ENCODE data around the gene NPDC1. TPM values are rescaled to one million over a fixed set of nuclear protein-coding genes. Genes with fewer than 3 reads are reported as not detected.

Gene NPDC1
- total RNA-seq, 1 donor from 2014 or later: 47.7 TPM

DNA sequence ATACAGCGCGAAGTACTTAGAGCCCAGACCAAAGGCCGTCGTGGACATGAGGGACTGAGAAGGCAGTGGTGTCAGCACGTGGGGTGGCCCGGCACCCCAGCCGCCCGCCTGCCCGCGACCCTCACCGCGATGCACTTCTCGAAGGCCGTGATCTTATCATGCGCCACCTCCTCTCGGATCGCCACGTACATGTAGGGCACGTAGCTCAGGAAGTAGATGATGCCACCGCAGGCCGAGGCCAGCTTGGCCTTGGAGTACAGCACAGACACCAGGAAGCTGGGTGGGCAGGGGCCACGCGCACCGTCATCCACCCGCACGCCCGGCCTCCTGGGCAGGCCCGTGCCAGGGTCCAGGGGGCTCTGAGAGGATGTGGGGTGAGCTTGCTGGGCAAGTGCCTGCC is 28.9 kb downstream of the NPDC1 start:
- TF ChIP-seq, protein P1, sequence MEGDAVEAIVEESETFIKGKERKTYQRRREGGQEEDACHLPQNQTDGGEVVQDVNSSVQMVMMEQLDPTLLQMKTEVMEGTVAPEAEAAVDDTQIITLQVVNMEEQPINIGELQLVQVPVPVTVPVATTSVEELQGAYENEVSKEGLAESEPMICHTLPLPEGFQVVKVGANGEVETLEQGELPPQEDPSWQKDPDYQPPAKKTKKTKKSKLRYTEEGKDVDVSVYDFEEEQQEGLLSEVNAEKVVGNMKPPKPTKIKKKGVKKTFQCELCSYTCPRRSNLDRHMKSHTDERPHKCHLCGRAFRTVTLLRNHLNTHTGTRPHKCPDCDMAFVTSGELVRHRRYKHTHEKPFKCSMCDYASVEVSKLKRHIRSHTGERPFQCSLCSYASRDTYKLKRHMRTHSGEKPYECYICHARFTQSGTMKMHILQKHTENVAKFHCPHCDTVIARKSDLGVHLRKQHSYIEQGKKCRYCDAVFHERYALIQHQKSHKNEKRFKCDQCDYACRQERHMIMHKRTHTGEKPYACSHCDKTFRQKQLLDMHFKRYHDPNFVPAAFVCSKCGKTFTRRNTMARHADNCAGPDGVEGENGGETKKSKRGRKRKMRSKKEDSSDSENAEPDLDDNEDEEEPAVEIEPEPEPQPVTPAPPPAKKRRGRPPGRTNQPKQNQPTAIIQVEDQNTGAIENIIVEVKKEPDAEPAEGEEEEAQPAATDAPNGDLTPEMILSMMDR (conservative IDR thresholded peaks at IDR 0.05; ENCODE audit: low read depth, low read length): no peak
- no peak for DNase-seq (ENCODE audit: low read depth)
- no peak overlapping the region for H3K4me3 ChIP-seq (ENCODE audit: low read depth, low read length)

DNA sequence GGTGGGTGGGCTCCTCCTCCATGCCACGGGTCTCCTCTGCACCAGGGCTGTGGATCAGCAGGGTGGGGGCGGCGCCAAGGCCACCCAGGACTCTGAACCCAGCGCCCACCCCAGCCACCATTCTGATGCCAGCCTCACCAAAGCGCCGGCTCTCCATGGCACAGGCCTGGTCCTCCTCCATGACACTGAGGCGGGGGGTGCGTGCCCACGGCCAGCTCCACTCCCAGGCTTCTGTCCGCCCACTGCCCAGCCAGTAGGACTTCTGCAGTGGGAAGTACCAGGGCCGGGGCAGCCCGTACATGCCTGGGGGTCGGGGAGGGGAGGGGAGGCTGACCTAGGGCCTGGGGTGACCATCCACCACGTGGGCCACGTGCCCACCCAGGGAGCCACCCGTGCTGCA is 29.5 kb downstream of the NPDC1 start:
- no peak overlapping the region for H3K4me3 ChIP-seq (ENCODE audit: low read depth, low read length)
- TF ChIP-seq, protein P1 (conservative IDR thresholded peaks at IDR 0.05; ENCODE audit: low read depth, low read length): no peak

DNA sequence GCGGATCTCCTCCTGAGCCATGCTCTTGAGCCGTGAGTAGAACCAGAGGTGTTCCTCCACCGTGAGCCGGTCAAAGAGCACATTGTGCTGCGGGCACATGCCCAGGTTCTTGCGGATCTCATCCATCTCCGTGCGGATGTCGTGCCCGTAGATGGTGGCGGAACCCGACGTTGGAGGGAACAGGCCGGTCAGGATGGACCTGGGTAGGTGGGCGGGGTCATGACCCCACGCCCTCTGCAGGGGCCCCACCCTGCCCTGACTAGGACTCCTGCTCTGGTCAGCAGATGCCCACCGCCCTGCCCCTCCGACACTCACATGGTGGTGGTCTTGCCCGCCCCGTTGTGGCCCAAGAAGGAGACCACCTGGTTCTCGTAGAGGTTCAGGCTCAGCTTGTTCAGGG is 30.0 kb downstream of the NPDC1 start:
- TF ChIP-seq, protein P1 (conservative IDR thresholded peaks at IDR 0.05; ENCODE audit: low read depth, low read length): no peak
- DNase-seq (ENCODE audit: low read depth): no peak
- no peak overlapping the region for H3K4me3 ChIP-seq (ENCODE audit: low read depth, low read length)

More for the DNA sequence above, 29.5 kb downstream of the NPDC1 start:
- DNase-seq (ENCODE audit: low read depth): no peak

DNA sequence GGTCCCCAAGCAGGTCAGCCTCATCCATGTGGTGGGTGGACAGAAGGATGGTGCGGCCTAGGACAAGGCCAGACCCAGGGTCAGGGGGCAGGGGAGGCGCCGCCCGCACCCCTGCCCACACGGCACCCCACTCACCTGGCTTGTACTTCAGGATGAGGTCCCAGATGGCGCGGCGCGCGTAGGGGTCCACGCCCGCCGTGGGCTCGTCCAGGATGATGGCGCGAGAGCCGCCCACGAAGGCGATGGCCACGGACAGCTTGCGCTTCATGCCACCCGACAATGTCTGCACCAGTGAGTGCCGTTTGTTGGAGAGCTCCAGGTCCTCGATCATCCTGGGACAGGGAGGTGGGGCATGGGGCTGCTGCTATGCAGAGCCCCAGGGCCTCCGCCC is 30.4 kb downstream of the NPDC1 start:
- TF ChIP-seq, protein P1 (conservative IDR thresholded peaks at IDR 0.05; ENCODE audit: low read depth, low read length): no peak
- DNase-seq (ENCODE audit: low read depth): no peak
- H3K4me3 ChIP-seq (ENCODE audit: low read depth, low read length): no peak overlapping the region

GRCh38 chr9:137014776-137015539 is 31.0 kb downstream of the NPDC1 start:
- H3K4me3 ChIP-seq (ENCODE audit: low read depth, low read length): no peak overlapping the region
- DNase-seq (ENCODE audit: low read depth): no peak
- TF ChIP-seq, protein P1 (conservative IDR thresholded peaks at IDR 0.05; ENCODE audit: low read depth, low read length): no peak

DNA sequence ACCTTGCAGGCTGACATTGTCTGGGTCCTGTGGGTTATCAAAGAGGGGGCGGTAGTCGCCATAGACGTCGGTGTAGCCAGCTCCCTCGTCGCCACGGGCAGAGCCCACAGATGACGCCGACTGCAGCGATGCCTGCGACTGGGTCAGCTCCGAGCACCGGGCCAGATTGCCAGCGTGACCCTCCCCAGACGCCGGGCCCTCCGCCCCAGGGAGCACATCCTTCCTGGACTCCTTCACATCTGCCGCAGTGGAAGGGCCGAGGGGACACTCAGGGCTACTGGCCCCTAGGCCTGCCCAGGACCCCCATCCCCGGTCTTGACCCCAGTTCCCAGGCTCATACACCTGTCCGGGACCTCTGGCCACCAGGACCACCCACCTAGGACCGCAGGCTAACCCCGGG is 31.8 kb downstream of the NPDC1 start:
- no peak for DNase-seq (ENCODE audit: low read depth)
- H3K4me3 ChIP-seq (ENCODE audit: low read depth, low read length): no peak overlapping the region
- TF ChIP-seq, protein P1 (conservative IDR thresholded peaks at IDR 0.05; ENCODE audit: low read depth, low read length): no peak

- H3K4me3 ChIP-seq (ENCODE audit: low read depth, low read length): no peak overlapping the region
- no peak for DNase-seq (ENCODE audit: low read depth)
- TF ChIP-seq, protein P1 (conservative IDR thresholded peaks at IDR 0.05; ENCODE audit: low read depth, low read length): no peak
Measured at GRCh38 chr9:137013571-137013940, 32.4 kb downstream of the NPDC1 start.
